Neural progenitor cell (in vitro differentiated cells): ENCODE data around the gene AUTS2. TPM values are rescaled to one million over a fixed set of nuclear protein-coding genes. Genes with fewer than 3 reads are reported as not detected.

ENCODE experiments used
- DNase-seq: peaks from one replicate; pipeline ENCODE4 v3.0.0-alpha.2; 2016; ENCODE audit warnings: low spot score
- H2AFZ ChIP-seq: fragments of 200-600 bp; sonication (generic); replicated peaks from 2 replicates; pipeline ENCODE4 v1.6.1; 2016; ENCODE audit warnings: antibody characterized with exemption
- H3F3A ChIP-seq: fragments of 200-600 bp; sonication (generic); 2 replicates; pipeline ENCODE4 v1.6.1; 2016; ENCODE audit warnings: antibody characterized with exemption, low read depth
- H3K27ac ChIP-seq: fragments of 200-600 bp; sonication (generic); 2 replicates; pipeline ENCODE4 v1.5.1; 2016; ENCODE audit warnings: mild to moderate bottlenecking
- H3K27me3 ChIP-seq: fragments of 200-600 bp; sonication (generic); 2 replicates; pipeline ENCODE4 v1.6.1; 2016; ENCODE audit warnings: mild to moderate bottlenecking, moderate library complexity
- H3K36me3 ChIP-seq: fragments of 200-600 bp; sonication (generic); 2 replicates; pipeline ENCODE4 v1.5.1; 2016
- H3K4me1 ChIP-seq: fragments of 200-600 bp; sonication (generic); 2 replicates; pipeline ENCODE4 v1.6.1; 2016; ENCODE audit warnings: mixed run types
- H3K4me2 ChIP-seq: fragments of 200-600 bp; sonication (generic); 2 replicates; pipeline ENCODE4 v1.6.1; 2016
- H3K4me3 ChIP-seq: fragments of 200-600 bp; sonication (generic); 2 replicates; pipeline ENCODE4 v1.5.1; 2016
- H3K79me2 ChIP-seq: fragments of 200-600 bp; sonication (generic); 2 replicates; pipeline ENCODE4 v1.6.1; 2016; ENCODE audit warnings: low read depth
- H3K9ac ChIP-seq: fragments of 200-600 bp; sonication (generic); 2 replicates; pipeline ENCODE4 v1.6.1; 2016
- H3K9me3 ChIP-seq: fragments of 200-600 bp; sonication (generic); 2 replicates; pipeline ENCODE4 v1.5.1; 2016; ENCODE audit warnings: low read depth
- H4K20me1 ChIP-seq: fragments of 200-600 bp; sonication (generic); 2 replicates; pipeline ENCODE4 v1.6.1; 2016; ENCODE audit warnings: low read depth
- H3K27ac Mint-ChIP-seq: 3 replicates; pipeline ENCODE4 v1.8.0; 2021; ENCODE audit warnings: mixed read lengths
- H3K27me3 Mint-ChIP-seq: 2 replicates; pipeline ENCODE4 v1.8.0; 2022; ENCODE audit warnings: low read depth, mild to moderate bottlenecking, inconsistent platforms, moderate library complexity, mixed read lengths; ENCODE audit not compliant: insufficient read depth
- H3K36me3 Mint-ChIP-seq: 3 replicates; pipeline ENCODE4 v1.8.0; 2021; ENCODE audit warnings: mixed read lengths
- H3K4me1 Mint-ChIP-seq: 3 replicates; pipeline ENCODE4 v1.8.0; 2021; ENCODE audit warnings: mixed read lengths
- H3K4me3 Mint-ChIP-seq: 3 replicates; pipeline ENCODE4 v1.8.0; 2021; ENCODE audit warnings: mild to moderate bottlenecking, moderate library complexity, mixed read lengths
- H3K9me3 Mint-ChIP-seq: 3 replicates; pipeline ENCODE4 v1.8.0; 2020; ENCODE audit warnings: mixed read lengths
- EZH2 ChIP-seq: fragments of 200-600 bp; sonication (generic); IDR thresholded peaks from 2 replicates; pipeline ENCODE4 v1.6.1; 2017; ENCODE audit warnings: antibody characterized with exemption, mild to moderate bottlenecking, moderate library complexity
- EZH2phosphoT487 ChIP-seq: fragments of 200-600 bp; sonication (generic); IDR thresholded peaks from 2 replicates; pipeline ENCODE4 v1.6.1; 2017; ENCODE audit warnings: antibody characterized with exemption
- total RNA-seq: library from RNA; depleted of rRNA; stranded (reverse); fragments of >200 nt; gene quantifications from 2 replicates; pipeline ENCODE4 v1.2.3, GENCODE V29; 2015; ENCODE audit warnings: low replicate concordance
- TF ChIP-seq, protein P1 (sequence below): fragments of 200-600 bp; sonication (generic); IDR thresholded peaks from 2 replicates; pipeline ENCODE4 v1.5.1; 2017; ENCODE audit warnings: antibody characterized with exemption, mild to moderate bottlenecking

AUTS2 gene
- total RNA-seq: 47.1 and 50.0 TPM in 2 replicates

DNA sequence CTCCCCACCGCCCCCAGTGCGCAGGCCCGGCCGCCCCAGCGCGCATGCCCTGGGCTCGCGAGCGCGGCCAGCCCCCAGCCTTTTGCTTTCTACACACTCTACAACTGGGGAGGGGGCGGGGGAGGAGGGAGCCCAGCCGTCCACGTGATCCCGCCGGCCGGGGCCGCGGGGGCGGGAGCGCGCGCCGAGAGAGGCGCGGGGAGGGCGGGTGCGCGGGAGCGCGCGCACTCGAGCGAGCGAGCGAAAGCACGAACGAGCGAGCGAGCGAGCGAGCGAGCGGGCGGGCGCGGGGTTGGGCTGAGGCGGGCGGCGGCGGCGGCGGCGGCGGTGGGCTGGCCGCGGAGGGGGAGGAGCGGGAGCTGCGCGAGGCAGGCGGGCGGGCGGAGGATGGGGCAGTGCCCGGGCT is at the start of gene AUTS2:
TSS of gene AUTS2 (plus strand) at position 395 of the 406 bp plus-strand sequence. CDS start 1,179 bp downstream, outside the sequence.
- H3K4me2 ChIP-seq: peak within 1 kb of the TSS; percentile 99
- peaks cover 12% of the 10 kb centered on the region for H3K4me1 ChIP-seq
- no peak within 1 kb of the TSS for H3K9ac ChIP-seq
- H4K20me1 ChIP-seq: peaks cover 27% of the 10 kb centered on the region
- peaks cover 13% of the 10 kb centered on the region for H3K79me2 ChIP-seq
- H3K9me3 Mint-ChIP-seq: no peaks in the 10 kb centered on the region
- peaks cover 20% of the 10 kb centered on the region for H3F3A ChIP-seq
- H3K4me1 Mint-ChIP-seq: peaks cover 14% of the 10 kb centered on the region
- TF ChIP-seq EZH2: no peak
- H3K36me3 Mint-ChIP-seq: no peaks in the 10 kb centered on the region
- H3K27me3 Mint-ChIP-seq: peaks cover 4% of the 10 kb centered on the region
- peak within 1 kb of the TSS; percentile 96 for H3K27ac Mint-ChIP-seq
- peak within 1 kb of the TSS; percentile 99 for H3K4me3 ChIP-seq
- no peaks in the 10 kb centered on the region for H3K9me3 ChIP-seq
- no peak within 1 kb of the TSS for H3K27ac ChIP-seq
- H2AFZ ChIP-seq: peak within 1 kb of the TSS; percentile 95
- peak within 1 kb of the TSS; percentile 91 for H3K4me3 Mint-ChIP-seq
- peak; percentile 97 for DNase-seq
- H3K36me3 ChIP-seq: no peaks in the 10 kb centered on the region
- peaks cover 80% of the 10 kb centered on the region for H3K27me3 ChIP-seq

DNA sequence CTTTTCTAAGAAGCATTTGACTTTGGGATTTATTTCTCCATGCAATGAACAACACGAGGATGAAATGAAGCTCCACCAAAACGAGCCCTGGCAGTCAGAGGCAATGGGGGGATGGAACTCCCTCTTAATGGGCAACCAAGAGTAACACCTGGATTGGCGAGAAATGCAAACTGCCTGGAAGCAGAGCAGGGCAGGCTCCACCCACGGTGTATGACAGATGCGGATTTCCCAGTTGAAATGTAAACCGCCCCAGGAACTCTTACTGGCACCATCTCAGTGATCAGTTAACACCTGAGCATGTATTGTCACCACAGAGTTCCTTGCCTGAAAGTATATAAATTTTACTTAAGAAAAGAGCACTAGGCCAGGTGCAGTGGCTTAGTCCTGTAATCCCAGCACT is 47.3 kb upstream of the AUTS2 start:
- Histone ChIP-seq H2AFZ (no peak overlapping the region), H3F3A (no peaks in the 10 kb centered on the region), H3K9me3 (no peaks in the 10 kb centered on the region), H3K4me2 (no peak overlapping the region), H3K79me2 (no peaks in the 10 kb centered on the region), H3K9ac (no peak overlapping the region), H3K27ac (no peak overlapping the region), H3K4me3 (no peak overlapping the region), H4K20me1 (no peaks in the 10 kb centered on the region), H3K36me3 (no peaks in the 10 kb centered on the region), H3K27me3 (no peaks in the 10 kb centered on the region), H3K4me1 (no peaks in the 10 kb centered on the region)
- Mint-ChIP-seq H3K27me3 (peaks cover 4% of the 10 kb centered on the region), H3K36me3 (no peaks in the 10 kb centered on the region), H3K4me3 (no peak overlapping the region), H3K4me1 (peaks cover 10% of the 10 kb centered on the region), H3K27ac (no peak overlapping the region), H3K9me3 (no peaks in the 10 kb centered on the region)
- no peak for TF ChIP-seq EZH2
- TF ChIP-seq, protein P1, sequence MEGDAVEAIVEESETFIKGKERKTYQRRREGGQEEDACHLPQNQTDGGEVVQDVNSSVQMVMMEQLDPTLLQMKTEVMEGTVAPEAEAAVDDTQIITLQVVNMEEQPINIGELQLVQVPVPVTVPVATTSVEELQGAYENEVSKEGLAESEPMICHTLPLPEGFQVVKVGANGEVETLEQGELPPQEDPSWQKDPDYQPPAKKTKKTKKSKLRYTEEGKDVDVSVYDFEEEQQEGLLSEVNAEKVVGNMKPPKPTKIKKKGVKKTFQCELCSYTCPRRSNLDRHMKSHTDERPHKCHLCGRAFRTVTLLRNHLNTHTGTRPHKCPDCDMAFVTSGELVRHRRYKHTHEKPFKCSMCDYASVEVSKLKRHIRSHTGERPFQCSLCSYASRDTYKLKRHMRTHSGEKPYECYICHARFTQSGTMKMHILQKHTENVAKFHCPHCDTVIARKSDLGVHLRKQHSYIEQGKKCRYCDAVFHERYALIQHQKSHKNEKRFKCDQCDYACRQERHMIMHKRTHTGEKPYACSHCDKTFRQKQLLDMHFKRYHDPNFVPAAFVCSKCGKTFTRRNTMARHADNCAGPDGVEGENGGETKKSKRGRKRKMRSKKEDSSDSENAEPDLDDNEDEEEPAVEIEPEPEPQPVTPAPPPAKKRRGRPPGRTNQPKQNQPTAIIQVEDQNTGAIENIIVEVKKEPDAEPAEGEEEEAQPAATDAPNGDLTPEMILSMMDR: no peak
- TF ChIP-seq EZH2phosphoT487: no peak
- no peak for DNase-seq

DNA sequence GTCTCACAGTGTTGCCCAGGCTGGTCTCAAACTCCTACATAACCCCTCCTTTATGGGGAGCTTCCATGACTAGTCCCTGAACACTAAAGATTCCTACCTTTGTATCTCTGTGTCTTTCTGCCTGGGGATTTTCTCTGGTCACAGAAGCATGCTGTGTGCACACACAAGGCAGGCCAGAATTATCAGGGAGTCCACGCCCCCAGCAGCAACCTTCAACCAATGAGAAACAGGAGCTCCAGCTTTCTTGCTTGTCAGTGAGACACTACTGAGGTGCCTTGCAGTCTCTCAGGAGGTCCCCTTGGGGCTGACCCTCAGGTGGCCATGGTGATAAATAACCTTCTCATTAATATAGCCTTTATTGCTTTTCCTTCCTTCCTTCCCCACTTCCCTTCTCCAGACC is 45.1 kb upstream of the AUTS2 start:
- Histone ChIP-seq H2AFZ (no peak overlapping the region), H3K79me2 (no peaks in the 10 kb centered on the region), H3K9me3 (no peaks in the 10 kb centered on the region), H3F3A (no peaks in the 10 kb centered on the region), H3K27ac (no peak overlapping the region), H3K36me3 (no peaks in the 10 kb centered on the region), H3K4me2 (no peak overlapping the region), H3K4me1 (no peaks in the 10 kb centered on the region), H3K27me3 (no peaks in the 10 kb centered on the region), H4K20me1 (no peaks in the 10 kb centered on the region), H3K4me3 (no peak overlapping the region), H3K9ac (no peak overlapping the region)
- TF ChIP-seq EZH2phosphoT487 (no peak), EZH2 (no peak)
- TF ChIP-seq, protein P1: no peak
- Mint-ChIP-seq H3K27me3 (peaks cover 4% of the 10 kb centered on the region), H3K27ac (no peak overlapping the region), H3K4me3 (no peak overlapping the region), H3K9me3 (no peaks in the 10 kb centered on the region), H3K4me1 (peaks cover 10% of the 10 kb centered on the region), H3K36me3 (no peaks in the 10 kb centered on the region)
- no peak for DNase-seq

DNA sequence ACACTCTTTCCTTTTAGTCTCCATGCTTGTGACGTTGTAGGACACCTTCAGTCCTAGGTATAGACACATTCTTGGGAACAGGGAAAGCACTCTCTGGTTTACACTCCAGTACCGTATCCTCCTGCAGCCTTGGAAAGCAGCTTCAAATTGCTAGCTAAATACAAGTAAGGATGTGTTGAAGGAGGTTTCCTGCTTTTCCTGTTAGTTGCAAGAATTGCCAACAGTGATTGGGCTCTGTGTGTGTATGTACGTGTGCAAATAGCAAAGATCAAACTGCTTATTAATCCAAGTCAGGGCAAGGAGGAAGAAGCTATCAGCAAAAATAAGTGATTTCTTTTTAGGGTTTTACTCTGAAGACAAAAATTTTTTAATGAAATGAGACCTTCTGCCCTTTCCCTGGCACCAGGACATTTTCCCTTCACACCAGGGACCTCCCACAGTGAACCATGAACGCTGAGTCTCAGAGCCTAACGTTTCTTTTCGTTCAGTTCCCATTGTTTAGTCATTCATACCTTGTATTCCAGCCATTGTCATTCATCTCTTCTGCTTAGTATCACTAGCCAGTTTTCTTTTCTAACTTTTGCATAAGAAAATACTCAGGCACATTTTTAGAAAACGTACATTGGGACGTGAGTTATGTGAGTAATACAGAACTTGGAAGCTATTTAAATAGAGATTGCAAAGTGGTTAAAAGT is 36.9 kb upstream of the AUTS2 start:
- peak; percentile 13 for DNase-seq

More for the DNA sequence above, 36.9 kb upstream of the AUTS2 start:
- H3K36me3 ChIP-seq: no peaks in the 10 kb centered on the region
- peak overlapping the region; percentile 54 for H3K27ac Mint-ChIP-seq
- H3K4me3 Mint-ChIP-seq: no peak overlapping the region
- no peaks in the 10 kb centered on the region for H3K9me3 Mint-ChIP-seq
- no peak overlapping the region for H3K4me2 ChIP-seq
- H3K79me2 ChIP-seq: no peaks in the 10 kb centered on the region
- H3K4me1 Mint-ChIP-seq: peaks cover 16% of the 10 kb centered on the region
- H3K27ac ChIP-seq: no peak overlapping the region
- no peak overlapping the region for H2AFZ ChIP-seq
- no peaks in the 10 kb centered on the region for H3K9me3 ChIP-seq
- H3K27me3 ChIP-seq: no peaks in the 10 kb centered on the region
- no peaks in the 10 kb centered on the region for H3F3A ChIP-seq
- no peak overlapping the region for H3K4me3 ChIP-seq
- no peaks in the 10 kb centered on the region for H3K4me1 ChIP-seq
- H3K27me3 Mint-ChIP-seq: no peaks in the 10 kb centered on the region
- no peaks in the 10 kb centered on the region for H4K20me1 ChIP-seq
- H3K9ac ChIP-seq: no peak overlapping the region
- H3K36me3 Mint-ChIP-seq: no peaks in the 10 kb centered on the region
- TF ChIP-seq, protein P1: no peak
- no peak for TF ChIP-seq EZH2
